GM21576 (cell line): Measurements from ENCODE around the gene NCOA7.
"Not testable (repeated sequence)": the region's sequence is repeated elsewhere in the genome, so short reads cannot be mapped to it uniquely, and the experiment has no call there.

ENCODE experiments used
- ATAC-seq: cut with Tn5 transposase; IDR thresholded peaks from one replicate; pipeline ENCODE4 v1.9.1; 2021; ENCODE audit warnings: mild to moderate bottlenecking, moderate library complexity; ENCODE audit not compliant: unreplicated experiment

NCOA7 gene

DNA sequence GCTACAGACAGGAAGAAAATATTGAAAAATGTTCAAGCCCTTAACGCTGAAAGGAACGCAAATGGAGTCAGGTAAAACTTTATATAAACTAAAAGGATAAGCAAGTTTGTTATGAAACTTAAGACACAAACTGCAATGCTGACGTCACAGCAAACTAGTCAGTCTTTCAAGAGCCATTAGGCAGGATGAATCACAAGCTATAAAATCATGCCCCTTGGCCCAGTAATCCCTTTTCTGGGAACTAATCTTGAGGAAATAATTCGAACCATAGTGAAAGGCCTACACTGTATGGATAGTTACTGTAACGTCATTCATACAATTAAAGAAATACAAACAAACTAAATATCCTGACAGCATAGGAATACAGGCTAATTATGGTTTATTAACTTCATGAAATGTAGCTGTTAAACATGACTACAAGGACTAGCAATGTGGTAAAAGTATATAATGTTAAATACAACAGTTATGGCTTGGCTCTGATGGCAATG lies 123.1 kb downstream of the NCOA7 start:
- ATAC-seq: no peak

DNA sequence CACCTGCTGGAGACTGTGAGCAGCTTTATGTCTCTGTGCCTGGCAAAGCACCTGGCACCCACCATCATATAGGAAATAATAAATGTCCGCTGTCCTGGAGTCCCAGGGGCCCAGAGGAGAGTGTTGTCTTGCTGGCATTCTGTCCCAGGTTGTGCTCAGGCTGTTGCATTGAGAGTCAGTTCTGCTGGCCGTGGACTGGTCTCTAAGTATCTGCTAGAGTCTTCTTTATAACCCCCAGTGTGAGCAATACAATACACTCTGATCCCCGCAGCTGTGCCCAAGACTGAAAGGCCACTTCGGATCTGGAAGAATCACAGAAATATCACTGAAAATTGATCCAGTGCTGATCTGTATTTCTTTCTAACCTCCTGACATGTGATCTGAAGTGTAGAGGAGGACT lies 127.5 kb downstream of the NCOA7 start:
- no peak for ATAC-seq

DNA sequence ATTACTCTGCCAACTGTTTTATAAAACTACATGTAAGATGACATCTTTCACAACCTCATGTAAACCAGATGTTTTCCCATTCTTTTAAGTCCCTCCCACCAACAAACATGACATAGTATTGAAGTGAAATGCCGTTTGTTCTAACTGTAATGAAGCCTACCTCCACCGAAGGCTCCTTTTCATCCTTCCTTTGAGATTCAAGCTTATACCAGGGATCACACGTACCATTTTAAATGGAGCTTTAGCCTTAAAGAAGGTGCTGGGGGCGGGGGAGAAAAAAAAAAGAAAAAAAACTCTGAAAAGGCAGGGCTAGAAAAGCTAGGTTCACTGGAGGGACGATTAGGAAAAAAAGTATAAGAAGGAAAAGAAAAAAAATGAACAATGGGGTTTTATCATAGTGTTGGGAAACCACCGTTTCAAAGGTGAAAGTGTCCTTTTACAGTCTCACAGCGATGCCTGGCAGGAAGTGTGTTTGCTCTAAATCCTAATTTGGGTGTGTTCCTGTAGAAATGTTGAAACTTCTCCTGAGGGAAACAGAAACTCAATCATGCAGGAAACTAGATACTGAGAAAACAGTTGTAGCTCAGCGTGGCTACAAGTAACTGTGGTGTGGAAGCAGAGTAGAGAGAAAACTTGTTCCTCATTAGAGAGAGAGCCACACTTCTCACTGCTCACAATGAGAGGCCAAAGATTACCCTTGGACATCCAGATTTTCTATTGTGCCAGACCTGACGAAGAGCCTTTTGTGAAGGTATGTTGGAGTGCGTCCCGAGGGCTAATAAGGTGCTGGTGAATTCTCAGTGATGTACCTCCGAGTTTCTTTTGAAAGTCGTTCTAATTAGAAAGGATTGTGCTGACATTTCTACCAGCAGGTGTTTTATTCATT lies 128.2 kb downstream of the NCOA7 start:
- peak; percentile 96 for ATAC-seq

DNA sequence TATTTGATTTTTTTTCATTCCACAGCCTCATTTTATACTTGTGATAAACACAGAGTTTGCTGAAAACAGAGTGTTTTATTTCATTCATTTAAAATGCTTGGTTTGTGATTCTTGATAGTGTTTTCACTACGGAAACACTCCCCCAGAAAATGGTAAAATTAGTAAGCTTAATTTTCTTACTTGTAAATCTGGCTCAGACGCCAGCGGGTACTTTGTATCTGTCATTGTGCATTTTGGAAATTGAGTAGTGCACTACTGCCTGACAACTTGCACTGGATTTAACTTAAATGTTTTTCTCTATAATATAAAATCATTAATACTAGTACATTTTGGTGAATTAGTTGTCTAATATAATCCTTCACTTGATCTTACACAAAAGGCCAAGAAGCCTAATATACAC lies 128.9 kb downstream of the NCOA7 start:
- ATAC-seq: peak; percentile 16

DNA sequence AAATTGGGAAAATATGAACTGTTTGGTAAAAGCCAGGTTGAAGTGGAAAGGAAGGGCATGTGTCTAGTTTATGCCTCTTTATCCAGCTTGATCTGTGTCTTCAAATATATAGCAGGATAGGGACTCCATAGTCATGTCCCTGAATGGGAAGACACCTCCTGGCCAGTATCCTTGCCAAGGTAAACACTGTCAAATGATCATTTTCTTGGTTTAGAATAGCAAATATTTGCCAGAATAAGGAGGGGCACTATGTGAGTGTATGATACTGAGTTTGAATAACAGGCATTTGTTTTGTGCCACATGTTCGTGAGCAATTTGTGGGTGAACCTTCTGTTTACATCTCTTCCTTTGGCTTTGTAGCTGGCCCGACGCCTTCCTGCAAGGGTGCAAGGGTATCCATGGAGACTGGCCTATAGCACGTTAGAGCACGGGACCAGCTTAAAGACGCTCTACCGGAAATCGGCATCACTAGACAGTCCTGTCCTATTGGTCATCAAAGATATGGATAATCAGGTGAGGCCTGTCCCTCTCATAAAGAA lies 131.6 kb downstream of the NCOA7 start:
- ATAC-seq: no peak

DNA sequence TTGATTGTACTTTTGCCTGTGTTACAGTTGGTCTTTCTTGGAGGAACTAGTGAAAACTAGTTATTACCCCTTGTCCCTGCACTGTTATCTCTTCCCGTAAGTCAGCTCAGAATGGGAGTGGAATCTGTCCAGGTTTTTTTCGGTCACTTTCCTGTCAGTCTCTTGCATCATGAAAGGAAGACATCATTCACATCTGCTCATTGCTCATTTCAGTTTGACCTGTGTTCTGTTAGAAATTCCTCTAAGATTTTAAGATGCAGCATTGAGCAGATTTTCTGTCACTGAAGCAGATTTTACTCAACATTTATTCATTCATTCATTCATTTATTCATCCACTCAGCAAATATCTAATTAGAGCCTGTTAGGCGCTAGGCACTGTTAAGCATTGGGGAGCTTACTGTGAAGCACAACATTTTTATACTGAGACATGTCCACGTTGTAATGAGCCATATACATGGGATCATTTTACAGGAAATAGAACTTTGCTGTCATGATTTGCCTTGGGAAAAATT lies 132.7 kb downstream of the NCOA7 start:
- no peak for ATAC-seq

DNA sequence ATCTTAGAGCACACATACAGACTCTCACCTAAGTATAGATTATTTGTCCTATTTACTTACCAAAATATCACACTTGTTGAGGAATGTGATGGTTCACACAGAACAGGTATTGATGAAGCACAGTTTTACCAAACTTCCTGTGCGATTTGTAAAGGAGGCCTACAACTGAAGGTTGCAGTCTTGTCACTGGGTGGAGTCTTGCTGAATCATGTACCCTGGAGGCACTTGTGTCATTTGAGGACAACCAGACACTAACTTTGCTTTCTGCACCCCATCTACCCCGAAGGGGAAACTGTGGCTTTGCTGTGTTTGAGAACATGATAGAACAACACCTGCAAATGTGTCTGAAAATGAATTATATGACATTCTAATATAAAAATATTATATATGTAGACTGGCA lies 133.4 kb downstream of the NCOA7 start:
- ATAC-seq: no peak

DNA sequence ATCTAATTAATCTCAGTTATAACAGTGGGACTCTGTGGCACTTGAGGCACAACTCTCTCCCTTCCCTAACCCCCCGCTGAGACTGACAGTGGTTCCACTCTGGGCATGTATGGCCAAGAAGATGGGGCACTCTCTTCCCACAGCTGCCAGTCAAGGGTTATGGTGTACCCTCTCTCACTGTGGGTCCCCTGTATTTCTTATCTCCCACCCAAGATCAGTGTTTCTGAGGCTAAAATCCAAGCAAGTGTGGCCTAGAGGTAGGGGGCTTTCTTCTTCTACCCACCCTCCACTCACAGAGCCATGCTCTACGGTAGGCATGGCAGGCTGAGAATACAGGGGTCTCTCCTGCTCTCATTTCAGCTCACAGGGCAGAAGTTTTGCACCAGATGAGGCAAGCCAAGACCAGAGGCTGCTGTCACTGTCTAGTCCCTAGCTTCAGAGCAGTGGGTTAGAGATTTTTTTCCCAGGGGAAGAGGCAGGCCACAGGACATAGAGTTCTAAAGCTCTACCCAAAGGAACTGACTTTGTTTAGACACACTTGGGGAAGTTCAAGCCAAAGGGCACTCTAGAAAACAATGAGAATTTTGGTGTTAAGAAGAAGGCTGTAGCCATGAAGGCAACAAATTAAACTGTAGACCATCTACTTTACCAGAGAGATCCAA lies 134.1 kb downstream of the NCOA7 start:
- ATAC-seq: no peak

DNA sequence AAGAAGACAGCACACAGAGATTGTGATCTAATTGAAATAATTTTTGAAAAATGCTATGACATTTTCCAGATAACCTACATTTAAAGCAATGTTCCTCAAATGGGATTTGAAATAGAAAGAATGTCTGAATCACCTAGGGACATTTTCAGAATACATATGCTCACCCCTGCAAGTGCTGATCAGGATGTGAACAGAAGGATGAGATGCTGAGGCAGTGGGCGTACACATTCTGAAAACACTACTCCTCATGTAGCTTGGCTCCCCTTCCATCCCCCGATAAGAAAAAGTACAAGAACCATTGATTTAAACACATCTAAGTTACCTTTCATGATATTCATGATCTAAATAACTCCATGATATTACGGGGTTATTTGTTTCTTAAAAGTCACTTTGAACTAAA lies 136.0 kb downstream of the NCOA7 start:
- ATAC-seq: no peak

DNA sequence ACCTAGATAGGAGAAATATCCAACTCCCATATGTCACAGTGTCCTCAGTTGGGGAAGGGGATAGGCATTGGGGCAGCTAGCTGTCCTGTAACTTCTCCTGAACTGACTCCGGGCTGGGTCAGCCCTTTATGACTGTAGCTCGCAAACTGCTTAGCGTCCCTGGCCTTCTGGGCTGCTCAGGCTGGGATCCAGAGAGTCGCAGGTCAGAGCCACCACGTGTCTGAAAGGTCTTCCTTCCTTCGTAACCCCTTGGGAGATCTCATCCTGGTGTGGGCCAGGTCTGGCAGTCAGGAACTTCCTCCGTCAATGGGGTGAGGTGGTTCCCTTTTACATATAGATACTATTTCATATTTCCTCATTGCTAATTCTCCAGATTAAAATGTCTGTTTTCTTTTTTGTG lies 137.0 kb downstream of the NCOA7 start:
- ATAC-seq: no peak

DNA sequence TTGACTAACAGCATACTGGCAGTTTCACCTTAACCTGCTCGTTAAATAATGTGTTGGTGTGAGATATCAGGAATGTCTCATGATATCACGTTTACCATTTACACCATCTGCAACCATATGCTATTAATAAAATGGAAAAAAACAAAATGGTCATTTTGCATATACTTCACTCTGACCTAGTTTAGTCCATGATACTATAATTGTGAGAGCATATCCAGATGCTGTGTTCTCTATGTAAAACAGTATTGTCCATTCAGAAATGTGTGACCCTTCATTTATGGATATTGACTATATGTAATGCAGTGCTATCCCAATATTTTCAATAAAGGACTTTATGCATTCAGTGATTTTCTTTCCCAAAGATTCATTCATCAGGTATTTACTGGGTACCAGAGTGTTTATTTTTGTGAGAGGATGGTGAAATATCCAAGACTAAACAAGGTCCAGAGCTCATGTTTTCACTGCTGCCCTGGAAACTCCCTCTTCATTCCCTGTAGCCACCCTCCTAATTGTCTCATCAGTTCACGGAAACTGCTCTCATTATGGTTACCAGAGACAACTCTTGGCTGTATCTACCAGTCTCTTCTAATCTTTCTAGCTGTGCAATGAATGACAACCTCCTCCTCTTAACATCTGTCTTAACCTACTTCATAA lies 140.1 kb downstream of the NCOA7 start:
- ATAC-seq: no peak

DNA sequence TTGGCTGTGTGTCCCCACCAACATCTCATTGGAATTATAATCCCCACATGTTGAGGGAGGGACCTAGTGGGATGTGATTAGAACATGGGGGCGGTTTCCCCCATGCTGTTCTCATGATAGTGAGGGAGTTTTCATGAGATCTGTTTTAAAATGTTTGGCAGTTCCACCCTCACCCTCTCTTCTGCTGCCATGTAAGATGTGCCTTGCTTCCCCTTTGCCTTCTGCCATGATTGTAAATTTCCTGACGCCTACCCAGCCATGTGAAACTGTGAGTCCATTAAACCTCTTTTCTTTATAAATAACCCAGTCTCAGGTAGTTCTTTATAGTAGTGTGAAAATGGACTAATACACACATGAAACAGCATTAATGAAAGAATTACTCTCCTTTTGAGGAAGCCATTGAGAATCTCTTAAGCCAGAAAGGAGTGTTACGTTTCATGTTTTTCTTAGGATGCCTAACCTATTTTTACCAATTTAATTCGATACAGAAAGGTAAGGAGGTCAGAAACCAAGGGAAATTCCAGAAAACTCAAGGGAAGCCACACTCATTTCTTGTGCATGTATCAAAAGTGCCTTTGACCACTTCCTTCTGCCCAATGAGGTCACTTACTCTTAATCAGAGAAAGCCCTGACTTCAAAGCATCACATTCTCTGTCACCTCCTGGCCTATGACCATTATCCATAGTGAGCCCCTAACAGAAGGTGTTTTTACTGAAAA lies 141.1 kb downstream of the NCOA7 start:
- no peak for ATAC-seq

DNA sequence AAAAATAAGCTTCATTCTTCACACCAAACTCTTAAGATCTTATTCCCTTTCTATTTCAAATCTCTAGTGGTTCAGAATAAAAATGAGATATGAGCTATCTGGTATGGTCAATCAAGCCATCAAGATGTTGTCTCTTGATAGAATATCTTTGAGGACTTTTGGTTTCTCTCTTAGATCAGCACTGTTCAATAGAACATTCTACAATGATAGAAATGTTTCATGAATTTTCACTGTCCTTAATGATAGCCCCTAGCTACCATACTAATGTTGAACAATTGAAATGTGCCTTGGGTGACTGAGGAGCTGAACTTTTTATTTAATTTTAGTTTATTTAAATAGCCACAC lies 141.7 kb downstream of the NCOA7 start:
- ATAC-seq: no peak

DNA sequence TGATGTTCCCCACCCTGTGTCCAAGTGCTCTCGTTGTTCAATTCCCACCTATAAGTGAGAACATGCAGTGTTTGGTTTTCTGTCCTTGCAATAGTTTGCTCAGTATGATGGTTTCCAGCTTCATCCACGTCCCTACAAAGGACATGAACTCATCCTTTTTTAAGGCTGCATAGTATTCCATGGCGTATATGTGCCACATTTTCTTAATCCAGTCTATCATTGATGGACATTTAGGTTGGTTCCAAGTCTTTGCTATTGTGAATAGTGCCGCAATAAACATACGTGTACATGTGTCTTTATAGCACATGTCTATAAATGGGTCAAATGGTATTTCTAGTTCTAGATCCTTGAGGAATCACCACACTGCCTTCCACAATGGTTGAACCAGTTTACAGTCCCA lies 144.8 kb downstream of the NCOA7 start:
- not testable (repeated sequence) for ATAC-seq

DNA sequence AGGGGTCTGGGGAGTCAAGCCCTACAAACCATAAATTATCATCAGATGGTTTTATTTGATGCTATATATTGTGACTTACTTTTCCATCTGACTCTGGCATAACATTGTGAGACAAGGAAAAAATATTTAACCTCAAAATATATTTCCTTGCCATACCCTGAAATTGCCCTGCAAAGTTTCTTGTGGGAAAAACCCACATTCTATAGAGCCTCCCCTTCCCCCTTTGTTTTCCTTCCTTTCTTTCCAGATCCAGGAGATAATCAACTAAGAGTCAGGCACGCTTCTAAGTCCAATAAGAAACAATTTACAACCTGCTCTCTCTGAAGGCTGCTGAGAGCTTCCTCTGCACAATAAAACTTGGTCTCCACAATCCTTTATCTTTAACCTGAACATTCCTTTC lies 148.3 kb downstream of the NCOA7 start:
- ATAC-seq: no peak

DNA sequence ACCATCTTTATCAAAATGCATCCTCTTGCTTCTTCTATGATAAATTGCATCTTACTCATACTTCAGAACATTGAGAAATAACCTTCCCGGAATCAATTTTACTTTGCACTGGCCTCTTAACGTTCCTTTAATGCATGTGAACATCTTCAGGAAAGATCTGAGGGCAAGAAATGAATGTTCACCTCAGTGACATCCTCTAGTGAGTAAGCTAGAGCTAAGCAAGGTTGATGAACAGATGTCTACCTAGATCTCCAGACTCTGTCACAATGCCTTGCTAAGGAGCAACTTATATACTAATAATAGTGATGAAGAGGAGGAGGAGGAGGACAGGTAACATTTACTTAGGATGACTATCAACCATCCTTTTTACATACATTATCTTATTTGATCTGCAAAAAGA lies 149.0 kb downstream of the NCOA7 start:
- no peak for ATAC-seq

DNA sequence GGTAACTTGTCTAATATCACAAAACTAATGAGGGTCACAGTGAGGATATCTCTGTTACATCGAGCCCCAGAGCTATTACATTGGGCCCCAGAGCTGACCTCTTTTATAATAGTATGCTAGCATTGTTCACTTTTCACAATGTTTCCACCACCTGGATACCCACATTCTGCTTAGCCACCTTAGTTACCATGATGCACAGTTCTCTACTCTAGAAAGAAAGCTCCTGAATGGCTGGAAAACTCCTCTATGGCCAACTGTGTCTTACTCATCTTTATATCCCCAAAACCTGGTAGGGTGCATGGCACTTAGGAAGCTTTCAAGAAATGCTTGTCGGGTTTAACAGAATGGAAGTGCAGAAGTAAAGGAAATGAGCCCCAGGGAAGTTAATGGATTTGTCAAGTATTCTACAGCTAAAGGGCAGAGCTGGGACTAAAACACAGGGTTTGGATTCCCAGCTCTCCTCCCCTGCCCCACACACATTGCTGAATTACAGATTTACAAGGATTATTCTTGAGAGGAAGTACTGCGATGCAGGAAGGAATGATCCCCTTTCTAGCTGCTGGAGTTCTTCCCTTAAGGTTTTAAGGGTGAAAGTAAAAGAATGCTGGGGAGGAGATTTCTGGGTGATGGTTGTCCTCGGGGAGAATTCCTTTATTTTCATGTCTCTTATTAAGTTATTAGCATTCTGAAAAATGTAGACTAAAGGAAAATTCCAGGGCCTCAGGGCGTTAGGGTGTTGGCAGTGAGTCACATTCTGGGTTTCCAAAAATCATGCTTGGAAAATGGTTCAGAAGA lies 149.7 kb downstream of the NCOA7 start:
- ATAC-seq: no peak

DNA sequence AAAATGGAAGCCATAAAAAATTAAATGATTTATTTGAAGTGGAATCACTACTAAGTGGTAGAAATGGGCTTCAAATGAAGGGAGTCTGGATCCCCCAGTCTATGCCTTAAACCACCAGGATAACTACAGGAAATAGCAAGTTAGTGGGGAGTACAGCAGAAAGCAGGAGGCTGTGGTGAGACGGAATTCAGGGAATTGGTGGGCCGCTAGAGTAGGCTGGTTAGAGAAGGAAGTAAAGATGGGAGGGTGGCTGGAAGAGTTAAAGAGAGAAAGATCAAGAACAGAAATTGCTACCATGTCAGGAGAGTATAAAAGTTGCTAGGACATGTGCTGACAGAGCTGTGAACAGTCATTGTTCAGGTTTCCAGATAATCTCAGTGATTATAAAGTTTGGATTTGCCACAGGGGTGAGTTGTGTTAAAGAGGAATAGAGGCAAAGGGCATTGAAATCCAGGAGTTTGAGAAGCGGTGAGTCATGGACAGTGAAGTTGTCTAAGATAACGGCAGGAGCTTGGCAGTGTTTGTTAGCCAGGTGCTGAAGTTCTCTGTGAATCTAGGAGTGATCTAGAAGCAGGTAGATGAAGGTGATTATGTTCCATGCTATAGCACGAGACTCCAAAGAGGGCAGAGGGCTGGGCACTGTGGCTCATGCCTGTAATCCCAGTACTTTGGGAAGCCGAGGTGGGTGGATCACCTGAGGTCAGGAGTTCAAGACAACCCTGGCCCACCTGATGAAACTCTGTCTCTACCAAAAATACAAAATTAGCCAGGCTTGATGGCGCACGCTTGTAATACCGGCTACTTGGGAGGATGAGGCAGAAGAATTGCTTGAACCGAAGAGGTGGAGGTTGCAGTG lies 152.1 kb downstream of the NCOA7 start:
- no peak for ATAC-seq
